ENCODE data around the gene COX10.
"Not testable (repeated sequence)": the region's sequence is repeated elsewhere in the genome, so short reads cannot be mapped to it uniquely, and the experiment has no call there.

The COX10 gene

DNA sequence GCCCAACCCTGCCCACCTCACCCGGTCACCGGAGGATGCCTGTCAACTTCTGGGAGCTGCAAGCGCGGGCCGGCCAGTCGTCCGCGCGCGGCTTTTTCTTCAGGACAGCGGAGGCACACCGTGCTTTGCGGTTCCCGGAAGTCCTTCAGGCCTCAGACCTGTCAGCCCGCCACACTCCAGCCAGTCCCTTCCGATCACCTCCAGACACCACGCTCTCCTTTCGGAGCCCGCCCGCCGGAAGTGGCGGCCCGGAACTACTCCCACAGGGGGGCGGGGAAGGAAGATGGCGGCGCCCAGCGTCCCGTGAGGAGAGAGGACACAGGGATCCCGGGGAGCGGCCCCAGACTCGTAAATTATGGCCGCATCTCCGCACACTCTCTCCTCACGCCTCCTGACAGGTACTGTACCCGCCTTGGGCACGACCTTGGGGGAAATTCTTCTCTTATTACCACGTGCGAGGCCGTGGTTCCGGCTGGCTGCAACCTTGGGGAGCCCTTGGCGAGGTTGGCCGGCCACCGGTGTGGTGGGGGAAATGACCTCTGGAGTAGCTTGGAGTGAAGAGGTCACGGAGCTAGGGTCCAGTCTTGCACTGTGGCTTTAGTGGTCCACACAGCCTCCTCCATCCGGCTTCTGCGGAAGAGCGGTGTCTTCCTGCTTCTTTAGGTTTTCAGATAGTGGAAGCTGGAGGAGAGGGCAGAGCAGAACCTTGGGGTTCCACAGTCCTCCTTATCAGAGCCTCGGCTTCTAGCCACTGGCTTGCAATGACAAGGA, at the start of gene COX10:
Gene COX10, plus strand, starts transcription at position 254 of the 771 bp plus-strand sequence. Its CDS starts 102 bp downstream, at position 356.
- DNase-seq: peak; percentile 36 to 91 (median 77)

DNA sequence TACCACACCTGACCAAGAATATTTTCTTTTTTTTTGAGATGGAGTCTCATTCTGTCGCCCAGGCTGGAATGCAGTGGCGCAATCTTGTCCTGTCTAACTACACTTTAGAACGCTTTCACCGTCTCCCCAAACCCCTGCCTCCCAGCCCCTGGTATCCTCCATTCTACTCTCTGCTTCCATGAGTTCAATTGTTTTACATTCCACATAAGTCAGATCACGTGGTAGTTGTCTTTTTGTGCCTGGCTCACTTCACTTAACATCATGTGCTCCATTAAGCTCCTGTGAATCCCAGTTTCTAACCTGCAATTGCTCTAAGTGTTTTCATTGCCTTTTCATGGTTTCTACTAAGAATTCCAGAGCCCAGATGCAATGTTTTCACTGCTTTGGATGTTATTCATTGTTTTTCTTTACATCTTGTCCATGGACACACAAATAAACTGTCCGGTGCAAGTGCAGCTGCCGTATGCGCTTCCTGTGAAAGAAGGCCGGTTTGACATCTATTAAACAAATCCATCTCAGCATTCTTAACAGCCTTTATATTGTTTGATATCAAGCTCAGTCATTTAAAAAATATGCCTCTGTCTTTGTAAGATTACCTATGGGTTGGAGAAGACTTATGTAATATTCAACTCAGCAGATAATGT, 47.5 kb upstream of the COX10 start:
- DNase-seq: not testable (repeated sequence)

GRCh38 chr17:14029755-14030154, 39.5 kb upstream of the COX10 start:
- DNase-seq: not testable (repeated sequence)

- DNase-seq: no peak
These were observed 37.1 kb upstream of the COX10 start for GRCh38 chr17:14032234-14032633.

GRCh38 chr17:14033166-14033565, 36.1 kb upstream of the COX10 start:
- no peak for DNase-seq

- DNase-seq: no peak
These were observed 31.9 kb upstream of the COX10 start for GRCh38 chr17:14037453-14037852.

- no peak for DNase-seq
These were observed 31.1 kb upstream of the COX10 start for GRCh38 chr17:14038206-14038605.

DNA sequence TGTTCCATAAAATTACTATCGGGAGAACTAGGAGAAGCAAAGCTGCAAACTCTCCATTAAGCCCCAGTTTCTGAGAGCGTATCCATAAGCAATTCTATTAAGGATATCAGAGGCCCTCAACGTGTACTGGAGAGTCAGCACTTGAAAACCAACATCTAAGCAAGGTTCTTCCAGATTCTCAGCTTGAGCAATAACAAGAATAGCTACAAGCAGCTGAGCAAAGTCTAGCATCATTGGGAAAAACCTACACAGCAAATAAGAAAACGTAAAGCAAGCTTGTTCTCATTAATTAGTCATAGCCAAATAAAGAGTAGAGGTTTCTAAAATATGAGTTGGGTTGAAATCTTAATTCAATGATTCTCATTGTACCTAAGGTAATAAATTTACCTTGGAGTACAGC, 26.9 kb upstream of the COX10 start:
- DNase-seq: no peak

DNA sequence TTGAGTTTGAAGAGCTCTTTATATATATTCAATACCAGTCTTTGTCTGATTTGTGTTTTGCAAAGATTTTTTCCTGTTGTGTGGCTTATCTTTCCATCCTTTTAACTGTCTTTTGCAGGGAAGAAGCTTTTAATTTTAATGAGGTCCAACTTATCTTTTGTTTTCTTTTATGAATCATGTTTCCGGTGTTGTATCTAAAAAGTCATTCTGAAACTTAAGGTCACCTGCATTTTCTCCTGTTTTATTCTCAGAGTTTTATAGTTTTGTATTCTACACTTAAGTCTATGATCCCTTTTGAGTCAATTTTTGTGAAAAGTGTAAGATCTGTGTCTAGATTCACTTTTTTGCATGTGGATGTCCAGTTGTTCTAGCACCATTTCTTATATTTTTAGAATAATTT, 24.6 kb upstream of the COX10 start:
- DNase-seq: no peak

- no peak for DNase-seq
These were observed 22.3 kb upstream of the COX10 start for GRCh38 chr17:14046978-14047377.

GRCh38 chr17:14047591-14047990, 21.7 kb upstream of the COX10 start:
- DNase-seq: no peak

GRCh38 chr17:14048169-14048568, 21.1 kb upstream of the COX10 start:
- no peak for DNase-seq

DNA sequence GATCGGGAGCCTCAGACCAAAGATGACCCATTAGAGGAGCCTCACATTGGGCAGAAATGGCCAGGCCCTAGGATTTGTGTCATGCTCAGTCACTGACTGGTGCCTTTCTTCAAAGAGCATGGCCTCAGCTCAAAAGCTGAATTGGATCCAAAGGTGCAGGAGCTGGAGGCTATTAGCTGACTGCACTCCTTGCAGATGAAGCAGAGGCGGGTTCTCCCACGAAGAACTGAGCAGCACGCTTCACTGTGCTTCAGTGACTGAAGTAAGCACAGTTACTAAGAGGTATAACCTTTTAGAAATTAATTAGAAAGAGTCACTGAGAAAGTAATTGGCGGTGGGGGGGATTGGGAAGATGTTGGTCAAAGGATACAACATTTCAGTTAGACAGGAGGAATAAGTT, 18.7 kb upstream of the COX10 start:
- DNase-seq: peak in 1 of 58 donors; percentile 5

DNA sequence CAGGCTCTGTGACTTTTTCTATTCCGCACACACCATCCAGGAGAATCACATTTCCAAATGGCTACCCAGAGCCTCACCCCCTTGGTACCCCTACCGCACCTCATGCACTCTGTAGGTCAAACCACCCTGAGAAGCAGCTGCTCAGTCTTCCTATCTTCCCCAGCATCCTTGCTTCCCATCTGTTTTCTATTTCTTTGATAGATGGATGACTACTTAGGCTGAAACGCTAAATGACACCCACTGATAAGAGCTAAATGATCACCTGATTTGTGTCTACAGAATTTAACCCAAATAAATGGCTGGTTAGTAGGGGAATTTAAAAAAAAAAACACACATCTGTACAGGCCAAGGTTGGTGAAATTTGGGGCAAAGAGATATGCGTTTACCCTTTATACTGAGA, 17.6 kb upstream of the COX10 start:
- DNase-seq: no peak

GRCh38 chr17:14052886-14053615, 16.3 kb upstream of the COX10 start:
- no peak for DNase-seq

- DNase-seq: no peak
These were observed 11.7 kb upstream of the COX10 start for GRCh38 chr17:14057591-14057990.

- DNase-seq: no peak
These were observed 11.3 kb upstream of the COX10 start for GRCh38 chr17:14058051-14058450.

- no peak for DNase-seq
These were observed 8.6 kb upstream of the COX10 start for GRCh38 chr17:14060706-14061105.

- no peak for DNase-seq
These were observed 7.4 kb upstream of the COX10 start for GRCh38 chr17:14061666-14062560.

DNA sequence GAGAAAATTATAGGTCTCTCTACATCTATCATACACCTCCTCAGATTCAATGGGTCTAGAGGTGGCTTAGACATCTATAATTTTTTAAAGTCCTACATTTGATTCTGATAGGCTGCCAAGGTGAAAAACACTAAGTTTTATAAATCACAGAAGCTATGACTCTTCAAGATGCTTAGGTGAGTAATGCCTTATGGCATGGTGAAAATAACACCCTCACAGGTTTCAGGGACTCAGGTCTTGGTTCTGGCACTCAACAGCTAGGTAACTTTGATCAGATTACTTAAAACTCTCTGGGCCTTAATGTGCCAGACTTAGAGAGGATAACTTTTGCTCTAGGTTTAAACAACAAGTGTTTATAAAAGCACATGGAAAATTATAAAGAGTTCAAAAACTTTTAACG, 2.0 kb upstream of the COX10 start:
- DNase-seq: no peak

GRCh38 chr17:14068542-14069250, 608 bp upstream of the COX10 start:
- no peak for DNase-seq
